Adrenal gland (tissue), 12 donors: ENCODE measurements around the gene SHLD1. TPM values are rescaled to one million over a fixed set of nuclear protein-coding genes. Genes with fewer than 3 reads are reported as not detected.
A peak's percentile ranks its signal among the peaks of the same experiment; 100 is the strongest.

Source experiments
- DNase-seq, 7 donors: peaks; one replicate each; pipeline ENCODE4 v3.0.0-alpha.2; 2019 to 2020
- H3K27ac ChIP-seq, 5 donors: fragments of 200-600 bp; sonication (generic) in 4 of 5; 1 replicate in 3 of 5; 2 replicates in 2 of 5; pipeline versions ENCODE4 v1.5.1 to v1.8.0; 2016 to 2020; ENCODE audit warnings: mild to moderate bottlenecking in 1 of 5
- H3K27me3 ChIP-seq: fragments of 200-600 bp; 2 replicates; pipeline ENCODE4 v1.8.0; 2021
- H3K36me3 ChIP-seq, 2 donors: fragments of 200-600 bp; replicated peaks in 1 of 2; 1 replicate in 1 of 2; 2 replicates in 1 of 2; pipeline versions ENCODE4 v1.5.1 to v1.8.0; 2018 to 2022
- H3K4me1 ChIP-seq, 2 donors: fragments of 200-600 bp; replicated peaks in 1 of 2; 1 replicate in 1 of 2; 2 replicates in 1 of 2; pipeline versions ENCODE4 v1.5.1 to v1.8.0; 2018 to 2021
- H3K4me3 ChIP-seq, 4 donors: fragments of 200-600 bp; sonication (generic) in 3 of 4; one replicate each; pipeline ENCODE4 v1.5.1; 2016 to 2018
- H3K9me3 ChIP-seq, 3 donors: fragments of 200-600 bp; sonication (generic) in 1 of 3; replicated peaks in 1 of 3; 1 replicate in 2 of 3; 2 replicates in 1 of 3; pipeline versions ENCODE4 v1.5.1 to v1.8.0; 2016 to 2021
- CTCF ChIP-seq, 6 experiments: fragments of 450-650 bp in 4 of 6; fragments of 200-600 bp in 2 of 6; sonication (generic) in 1 of 6; IDR thresholded peaks; 1 replicate in 5 of 6; 2 replicates in 1 of 6; pipeline versions ENCODE4 v1.5.1 to v1.8.0; 2016 to 2021; ENCODE audit warnings: antibody characterized with exemption in 6 of 6, mild to moderate bottlenecking in 2 of 6, moderate library complexity in 1 of 6
- POLR2A ChIP-seq, 2 donors: fragments of 450-650 bp; IDR thresholded peaks; one replicate each; pipeline ENCODE4 v1.6.1; 2017; ENCODE audit warnings: antibody characterized with exemption in 2 of 2, mild to moderate bottlenecking in 2 of 2, moderate library complexity in 1 of 2
- WGBS, 4 donors: extraction: QIAGEN DNeasy Blood & Tissue Kit in 2 of 4; methylation state at CpG; one replicate each; pipeline versions ENCODE4 v1.1.5 to v1.1.7; 2013 to 2017; 5-methylcytosine and 5-hydroxymethylcytosine counted together
- intact Hi-C, 2 donors: fragments of 100-400 bp; cut with DNase I; formaldehyde crosslinking; loops; one replicate each; pipeline versions ENCODE4 v1.14.1 to v1.15.0; 2022 to 2023
- polyA plus RNA-seq, 3 donors: library from polyadenylated mRNA; stranded (reverse); fragments of 200-250 nt in 2 of 3; fragments of 350-450 nt in 1 of 3; fragmentation: Illumina TruSeq in 1 of 3; extraction: RNeasy Lipid Tissue Mini Kit (QIAGEN cat#74804) in 1 of 3; gene quantifications; one replicate each; pipeline ENCODE4 v1.2.3, GENCODE V29; 2013 to 2014
- total RNA-seq, 9 donors: library from RNA; depleted of rRNA in 4 of 9; stranded (reverse); fragments of >200 nt in 4 of 9; fragments of 120-200 nt in 1 of 9; fragmentation: NEBNext Ultra II Directional in 1 of 9; extraction: Animal tissue kit (Norgen Biotek cat#: 25700) in 1 of 9; gene quantifications; one replicate each; pipeline versions ENCODE4 v1.1.0 to v1.2.4, GENCODE V29; 2013 to 2023
- donor health status: healthy with polysubstance abuse.
- donor health status: Bipolar disorder and iron deficiency.
- donor health status: DM: yes; HTN: yes; CAD: no.
- donor health status: DM: no; HTN: no; CAD: no.
- donor health status: DM: no; HTN: no; CAD: no.
- donor health status: DM: yes; HTN: yes; CAD: no.

SHLD1 gene
- total and polyA plus RNA-seq, 12 donors = 3.6 to 18.0 (median 13.0) TPM

DNA sequence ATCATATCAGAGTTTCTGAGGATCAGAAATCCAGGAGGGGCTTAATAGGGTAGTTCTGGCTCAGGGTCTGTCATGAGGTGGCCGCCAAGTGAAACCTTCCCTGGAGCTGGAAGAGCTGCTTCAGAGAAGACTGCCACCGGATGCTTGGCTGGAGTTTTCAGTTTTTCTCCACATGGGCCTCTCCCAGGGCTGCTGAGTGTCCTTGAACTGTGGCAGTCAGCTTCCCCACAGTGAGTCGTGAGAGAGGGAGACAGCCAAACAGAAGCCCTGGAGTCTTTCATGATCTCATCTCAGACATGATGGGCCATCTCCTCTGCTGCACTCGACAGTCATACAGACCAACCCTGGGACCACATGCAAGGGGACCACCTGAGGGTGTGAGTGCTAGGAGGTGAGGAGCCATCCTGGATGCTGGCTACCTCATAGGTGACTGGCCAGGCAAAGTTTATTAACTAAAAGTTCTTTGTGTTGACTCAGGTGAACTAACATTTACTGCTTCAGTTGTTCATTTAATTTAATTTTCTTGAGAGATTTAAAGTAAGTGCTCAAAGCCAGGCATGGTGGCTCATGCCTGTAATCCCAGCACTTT lies 71.5 kb downstream of the SHLD1 start:
- H3K27ac ChIP-seq = peak overlapping the region; percentile 82 to 91 (median 89)
- intact Hi-C loops = no loop called here
- no peak overlapping the region for H3K4me3 ChIP-seq
- TF ChIP-seq CTCF (IDR thresholded peaks at IDR 0.05) (no peak), POLR2A (IDR thresholded peaks at IDR 0.05) (peak in 1 of 2 donors; percentile 63)
- 19 to 69% (median 34%) methylated on average over 3 to 4 of the region's 4 CpGs for WGBS, 4 donors
- H3K4me1 ChIP-seq = peaks cover 35 to 39% of the 10 kb centered on the region in 2 donors
- peak; percentile 75 to 90 (median 89) for DNase-seq
- H3K9me3 ChIP-seq = no peaks in the 10 kb centered on the region
- no peaks in the 10 kb centered on the region for H3K36me3 ChIP-seq
- H3K27me3 ChIP-seq = no peaks in the 10 kb centered on the region

DNA sequence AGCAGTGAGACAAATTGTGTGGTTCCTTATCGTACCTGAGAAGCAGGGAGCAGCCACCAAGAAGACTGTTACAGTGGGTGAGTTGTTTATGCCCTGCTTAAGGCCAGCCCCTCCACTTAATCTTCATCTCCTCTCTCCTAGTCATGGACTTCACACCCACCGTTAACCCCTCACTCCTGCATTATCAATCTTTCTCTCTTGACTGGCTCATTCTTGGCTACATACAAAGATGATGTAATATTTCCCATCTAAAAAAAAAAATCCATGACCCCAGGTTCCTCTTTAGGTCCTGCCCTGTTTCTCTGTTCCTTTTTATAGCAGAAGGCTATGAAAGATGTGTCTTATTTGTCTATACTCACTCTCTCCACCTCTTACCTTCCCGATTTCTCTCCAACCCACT lies 72.4 kb downstream of the SHLD1 start:
- Histone ChIP-seq H3K36me3 (no peaks in the 10 kb centered on the region), H3K27me3 (no peaks in the 10 kb centered on the region), H3K9me3 (no peaks in the 10 kb centered on the region), H3K4me1 (peaks cover 38 to 41% of the 10 kb centered on the region in 2 donors), H3K4me3 (no peak overlapping the region), H3K27ac (peak overlapping the region; percentile 82 to 91 (median 89))
- TF ChIP-seq POLR2A (IDR thresholded peaks at IDR 0.05) = no peak
- TF ChIP-seq CTCF (IDR thresholded peaks at IDR 0.05) = no peak
- intact Hi-C loops = no loop called here
- peak in 2 of 7 donors; percentile 21 to 27 for DNase-seq
- 32 to 37% (median 34%) methylated on average over 3 of the region's 3 CpGs for WGBS, 4 donors

GRCh38 chr20:5825130-5825719 lies 75.0 kb downstream of the SHLD1 start:
- H3K9me3 ChIP-seq = no peaks in the 10 kb centered on the region
- H3K36me3 ChIP-seq = no peaks in the 10 kb centered on the region
- DNase-seq = no peak
- no peak overlapping the region for H3K4me3 ChIP-seq
- peaks cover 31 to 49% of the 10 kb centered on the region in 2 donors for H3K4me1 ChIP-seq
- TF ChIP-seq POLR2A (IDR thresholded peaks at IDR 0.05) = no peak
- peak in 1 of 6 experiments; percentile 7 for TF ChIP-seq CTCF (IDR thresholded peaks at IDR 0.05)
- H3K27ac ChIP-seq = peak overlapping the region in 3 of 5 donors; percentile 9 to 28 (median 14)
- no peaks in the 10 kb centered on the region for H3K27me3 ChIP-seq
- intact Hi-C loops = no loop called here
- 56 to 67% (median 59%) methylated on average over 9 of the region's 9 CpGs for WGBS, 4 donors

DNA sequence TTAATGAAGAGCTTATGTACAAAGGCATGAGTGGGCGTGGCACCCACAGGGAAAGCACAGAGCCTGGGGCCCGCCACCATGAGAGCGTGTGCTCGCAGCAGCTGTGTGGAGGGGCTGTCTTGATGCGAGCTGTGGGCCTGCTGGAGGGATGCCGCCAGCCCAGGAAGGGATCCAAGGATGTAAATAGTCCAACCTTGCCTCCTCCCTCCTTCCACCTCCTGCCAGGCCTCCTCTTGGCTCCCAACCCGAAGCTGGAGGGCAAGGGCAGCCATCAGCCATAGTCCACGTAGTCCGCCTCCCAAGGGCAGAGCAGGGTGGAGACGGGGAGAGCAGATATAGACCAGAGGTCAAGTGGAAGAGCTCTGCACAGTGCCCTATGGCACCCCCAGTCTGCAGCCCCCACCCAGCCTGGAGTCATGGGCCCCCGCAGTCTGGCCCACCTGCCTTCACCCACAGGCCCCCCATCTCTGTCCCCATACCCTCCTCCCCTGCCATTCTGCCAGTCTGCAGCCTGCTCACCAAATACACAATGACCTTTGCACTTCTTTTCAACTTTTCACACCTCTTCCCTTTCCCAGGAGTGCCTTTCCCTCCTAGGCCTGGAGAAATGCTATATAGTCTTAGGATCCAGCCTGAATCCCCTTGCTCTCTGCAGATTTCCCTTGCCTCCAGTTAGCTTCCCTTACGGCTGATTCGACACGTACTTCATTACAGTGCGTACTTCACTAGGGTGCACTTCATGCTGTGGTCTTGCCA lies 77.1 kb downstream of the SHLD1 start:
- WGBS, 4 donors = 64 to 90% (median 74%) methylated on average over 12 to 15 of the region's 15 CpGs
- TF ChIP-seq CTCF (IDR thresholded peaks at IDR 0.05) = no peak
- no peak for TF ChIP-seq POLR2A (IDR thresholded peaks at IDR 0.05)

More for the DNA sequence above, 77.1 kb downstream of the SHLD1 start:
- Histone ChIP-seq H3K9me3 (no peaks in the 10 kb centered on the region), H3K27me3 (no peaks in the 10 kb centered on the region), H3K4me3 (no peak overlapping the region), H3K36me3 (no peaks in the 10 kb centered on the region), H3K4me1 (peaks cover 15 to 47% of the 10 kb centered on the region in 2 donors), H3K27ac (peak overlapping the region in 3 of 5 donors; percentile 15 to 57 (median 50))
- intact Hi-C loops = no loop called here
- peak in 3 of 7 donors; percentile 38 to 76 (median 47) for DNase-seq
